Measurements from ENCODE around the gene IGSF11. TPM values are rescaled to one million over a fixed set of nuclear protein-coding genes. Genes with fewer than 3 reads are reported as not detected.

The IGSF11 gene
- total RNA-seq (2022; extraction: Qiagen RNA extraction; ENCODE audit: low read depth), result 3.9 to 5.8 TPM (median 5.1 TPM) in 5 replicates

GRCh38 chr3:119034256-119035013 is at the start of gene IGSF11:
Gene IGSF11 (minus strand): TSS chr3:119034846. CDS start chr3:119034582, 264 bp downstream.

Other genes with a start within 250 kb of the IGSF11 start
- gene TEX55, start 111.3 kb upstream of the IGSF11 start, total RNA-seq (2022; extraction: Qiagen RNA extraction; ENCODE audit: low read depth), result 0.03 TPM in 1 of 5 replicates, not detected in the others
- gene UPK1B, start 138.8 kb upstream of the IGSF11 start, total RNA-seq (2022; extraction: Qiagen RNA extraction; ENCODE audit: low read depth), result 10.7 to 13.6 TPM (median 12.5 TPM) in 5 replicates
- gene B4GALT4, start 206.0 kb upstream of the IGSF11 start, total RNA-seq (2022; extraction: Qiagen RNA extraction; ENCODE audit: low read depth), result 83.3 to 136 TPM (median 108 TPM) in 5 replicates

All from A549 treated with CpdA at 1 μM for 4 hours (cell line).